GM21737 (cell line): ENCODE data around the gene SUPT4H1.
"Not testable (repeated sequence)": the region's sequence is repeated elsewhere in the genome, so short reads cannot be mapped to it uniquely, and the experiment has no call there.

Experiments
- ATAC-seq: cut with Tn5 transposase; IDR thresholded peaks from one replicate; pipeline ENCODE4 v1.9.1; 2021; ENCODE audit warnings: mild to moderate bottlenecking, moderate library complexity; ENCODE audit not compliant: unreplicated experiment

The SUPT4H1 gene

GRCh38 chr17:58343131-58343530 lies 8.9 kb downstream of the SUPT4H1 start:
- no peak for ATAC-seq

- no peak for ATAC-seq
These were observed 10.0 kb downstream of the SUPT4H1 start for GRCh38 chr17:58341861-58342475.

- not testable (repeated sequence) for ATAC-seq
These were observed 10.7 kb downstream of the SUPT4H1 start for GRCh38 chr17:58341136-58341860.

- ATAC-seq = no peak
These were observed 11.6 kb downstream of the SUPT4H1 start for GRCh38 chr17:58340405-58340876.

GRCh38 chr17:58339755-58340404 lies 12.1 kb downstream of the SUPT4H1 start:
- no peak for ATAC-seq

GRCh38 chr17:58338841-58339754 lies 12.9 kb downstream of the SUPT4H1 start:
- ATAC-seq = no peak

GRCh38 chr17:58338454-58338840 lies 13.6 kb downstream of the SUPT4H1 start:
- no peak for ATAC-seq

- peak; percentile 54 for ATAC-seq
These were observed 14.2 kb downstream of the SUPT4H1 start for GRCh38 chr17:58337600-58338453.

GRCh38 chr17:58337210-58337599 lies 14.8 kb downstream of the SUPT4H1 start:
- no peak for ATAC-seq

- no peak for ATAC-seq
These were observed 15.4 kb downstream of the SUPT4H1 start for GRCh38 chr17:58336456-58337209.

GRCh38 chr17:58335779-58336455 lies 16.1 kb downstream of the SUPT4H1 start:
- peak; percentile 24 for ATAC-seq

GRCh38 chr17:58335061-58335731 lies 16.8 kb downstream of the SUPT4H1 start:
- no peak for ATAC-seq

GRCh38 chr17:58334661-58335060 lies 17.3 kb downstream of the SUPT4H1 start:
- no peak for ATAC-seq

- no peak for ATAC-seq
These were observed 17.7 kb downstream of the SUPT4H1 start for GRCh38 chr17:58334256-58334655.

GRCh38 chr17:58333736-58334207 lies 18.2 kb downstream of the SUPT4H1 start:
- no peak for ATAC-seq

- no peak for ATAC-seq
These were observed 18.9 kb downstream of the SUPT4H1 start for GRCh38 chr17:58332778-58333735.
